CD14-positive monocyte (primary cell): ENCODE data around the gene CPEB3. TPM values are rescaled to one million over a fixed set of nuclear protein-coding genes. Genes with fewer than 3 reads are reported as not detected.

Source experiments
- DNase-seq, 3 donors: peaks; one replicate each; pipeline ENCODE4 v3.0.0-alpha.2; 2011 to 2022
- H2AFZ ChIP-seq: 2 replicates; pipeline ENCODE4 v1.6.0; 2012; ENCODE audit warnings: mild to moderate bottlenecking, low read depth, low read length, inconsistent platforms; ENCODE audit not compliant: insufficient read depth, poor library complexity, severe bottlenecking
- H3K27ac ChIP-seq, 2 donors: 1 replicate in 1 of 2; 2 replicates in 1 of 2; pipeline ENCODE4 v1.5.1; 2012 to 2013; ENCODE audit warnings: low read length in 2 of 2, control low read depth in 1 of 2, inconsistent platforms in 1 of 2, low read depth in 1 of 2, mild to moderate bottlenecking in 1 of 2
- H3K27me3 ChIP-seq, 2 donors: one replicate each; pipeline versions ENCODE4 v1.6.0 to v1.6.1; 2011 to 2013; ENCODE audit warnings: low read length in 2 of 2; ENCODE audit not compliant: control insufficient read depth in 2 of 2, insufficient read depth in 2 of 2
- H3K36me3 ChIP-seq, 2 donors: replicated peaks in 1 of 2; 1 replicate in 1 of 2; 2 replicates in 1 of 2; pipeline versions ENCODE4 v1.5.1 to v1.6.1; 2012 to 2013; ENCODE audit warnings: low read length in 2 of 2, control low read depth in 1 of 2, inconsistent platforms in 1 of 2, mild to moderate bottlenecking in 1 of 2; ENCODE audit not compliant: insufficient read depth in 2 of 2, control insufficient read depth in 1 of 2
- H3K4me1 ChIP-seq, 2 donors: 1 replicate in 1 of 2; 2 replicates in 1 of 2; pipeline versions ENCODE4 v1.5.1 to v1.6.1; 2012 to 2013; ENCODE audit warnings: low read length in 2 of 2, control low read depth in 1 of 2, inconsistent platforms in 1 of 2, mild to moderate bottlenecking in 1 of 2, moderate library complexity in 1 of 2; ENCODE audit not compliant: insufficient read depth in 2 of 2, control insufficient read depth in 1 of 2
- H3K4me2 ChIP-seq: replicated peaks from 2 replicates; pipeline ENCODE3; 2012; ENCODE audit warnings: low read length, moderate library complexity, mild to moderate bottlenecking; ENCODE audit not compliant: poor library complexity, severe bottlenecking; ENCODE audit errors: extremely low read depth
- H3K4me3 ChIP-seq, 3 experiments: fragments of 200-600 bp in 1 of 3; sonication (generic) in 1 of 3; replicated peaks in 1 of 3; 1 replicate in 2 of 3; 2 replicates in 1 of 3; pipeline ENCODE4 v1.5.1; 2011 to 2013; ENCODE audit warnings: low read length in 3 of 3, mild to moderate bottlenecking in 3 of 3, control low read depth in 2 of 3, low read depth in 2 of 3, inconsistent platforms in 1 of 3, moderate library complexity in 1 of 3
- H3K79me2 ChIP-seq: 2 replicates; pipeline ENCODE4 v1.6.0; 2012; ENCODE audit warnings: mild to moderate bottlenecking, control low read depth, inconsistent platforms, low read length, moderate library complexity; ENCODE audit not compliant: insufficient read depth
- H3K9ac ChIP-seq: 2 replicates; pipeline ENCODE4 v1.6.0; 2017; ENCODE audit warnings: low read length, mild to moderate bottlenecking; ENCODE audit not compliant: insufficient read depth, poor library complexity, severe bottlenecking
- H3K9me3 ChIP-seq, 2 donors: replicated peaks in 1 of 2; 1 replicate in 1 of 2; 2 replicates in 1 of 2; pipeline versions ENCODE4 v1.5.1 to v1.6.1; 2012 to 2013; ENCODE audit warnings: low read length in 2 of 2, control low read depth in 1 of 2; ENCODE audit not compliant: control insufficient read depth in 1 of 2, insufficient read depth in 1 of 2
- H4K20me1 ChIP-seq: 2 replicates; pipeline ENCODE4 v1.6.0; 2012; ENCODE audit warnings: mild to moderate bottlenecking, low read length, control low read depth, moderate library complexity; ENCODE audit not compliant: insufficient read depth
- H3K27ac Mint-ChIP-seq, 7 donors: one replicate each; pipeline ENCODE4 v1.8.0; 2020; ENCODE audit warnings: mild to moderate bottlenecking in 7 of 7, mixed read lengths in 7 of 7, moderate library complexity in 6 of 7, inconsistent platforms in 2 of 7
- H3K27me3 Mint-ChIP-seq, 3 donors: one replicate each; pipeline ENCODE4 v1.8.0; 2021 to 2022; ENCODE audit warnings: low read depth in 3 of 3, mild to moderate bottlenecking in 3 of 3, mixed read lengths in 3 of 3, moderate library complexity in 3 of 3, inconsistent platforms in 1 of 3
- H3K36me3 Mint-ChIP-seq, 2 donors: one replicate each; pipeline ENCODE4 v1.8.0; 2020; ENCODE audit warnings: mixed read lengths in 2 of 2, inconsistent platforms in 1 of 2, mild to moderate bottlenecking in 1 of 2
- H3K4me1 Mint-ChIP-seq: one replicate; pipeline ENCODE4 v1.8.0; 2020; ENCODE audit warnings: mild to moderate bottlenecking, mixed read lengths
- H3K4me3 Mint-ChIP-seq, 2 donors: one replicate each; pipeline ENCODE4 v1.8.0; 2020; ENCODE audit warnings: mild to moderate bottlenecking in 2 of 2, mixed read lengths in 2 of 2, moderate library complexity in 1 of 2
- H3K9me3 Mint-ChIP-seq, 7 donors: one replicate each; pipeline ENCODE4 v1.8.0; 2020 to 2022; ENCODE audit warnings: mixed read lengths in 7 of 7, mild to moderate bottlenecking in 6 of 7, moderate library complexity in 6 of 7, inconsistent platforms in 2 of 7
- CTCF ChIP-seq: fragments of 200-600 bp; IDR thresholded peaks from one replicate; pipeline ENCODE4 v1.8.0; 2022; ENCODE audit warnings: antibody characterized with exemption, mild to moderate bottlenecking
- WGBS: methylation state at CpG from one replicate; pipeline ENCODE4 v1.1.5; 2013; ENCODE audit warnings: missing lambda C conversion rate; ENCODE audit not compliant: insufficient coverage; 5-methylcytosine and 5-hydroxymethylcytosine counted together
- intact Hi-C, 2 donors: fragments of 100-400 bp; cut with micrococcal nuclease; formaldehyde crosslinking; loops; one replicate each; pipeline versions ENCODE4 v1.15.0 to v1.15.1; 2023
- polyA plus RNA-seq, 3 donors: library from polyadenylated mRNA; depleted of rRNA in 1 of 3; unstranded in 2 of 3; stranded (reverse) in 1 of 3; fragments of 300-500 nt in 2 of 3; fragments of >200 nt in 1 of 3; fragmentation: Illumina TruSeq in 2 of 3; gene quantifications; 1 replicate in 2 of 3; 2 replicates in 1 of 3; pipeline ENCODE4 v1.2.3, GENCODE V29; 2012 to 2021

The CPEB3 gene
- polyA plus RNA-seq, 3 donors, result 1.8 to 2.9 (median 2.1) TPM

GRCh38 chr10:92068900-92069299 lies 222.0 kb downstream of the CPEB3 start:
- H3K4me3 ChIP-seq, result no peak overlapping the region
- intact Hi-C loops, result no loop called here
- no CpG with 5 or more reads among the region's 1 CpG for WGBS
- no peaks in the 10 kb centered on the region for H3K4me1 ChIP-seq
- Mint-ChIP-seq H3K4me3 (no peak overlapping the region), H3K27ac (no peak overlapping the region), H3K4me1 (no peaks in the 10 kb centered on the region), H3K36me3 (peaks cover 9 to 27% of the 10 kb centered on the region in 2 donors), H3K9me3 (peaks cover 0 to 1% (median 0%) of the 10 kb centered on the region in 7 donors), H3K27me3 (peaks cover 0 to 1% (median 0%) of the 10 kb centered on the region in 3 donors)
- no peak for DNase-seq
- H2AFZ ChIP-seq, result no peak overlapping the region
- no peak overlapping the region for H3K4me2 ChIP-seq
- no peak overlapping the region for H3K27ac ChIP-seq
- no peak for TF ChIP-seq CTCF
- H3K36me3 ChIP-seq, result peaks cover 0 to 20% of the 10 kb centered on the region in 2 donors
- no peaks in the 10 kb centered on the region for H3K9me3 ChIP-seq
- no peaks in the 10 kb centered on the region for H3K27me3 ChIP-seq
- H4K20me1 ChIP-seq, result no peaks in the 10 kb centered on the region
- no peak overlapping the region for H3K9ac ChIP-seq
- H3K79me2 ChIP-seq, result no peaks in the 10 kb centered on the region

GRCh38 chr10:92066386-92066785 lies 224.5 kb downstream of the CPEB3 start:
- H3K4me1 Mint-ChIP-seq, result no peaks in the 10 kb centered on the region
- peaks cover 0 to 18% of the 10 kb centered on the region in 2 donors for H3K36me3 ChIP-seq
- peaks cover 10 to 26% of the 10 kb centered on the region in 2 donors for H3K36me3 Mint-ChIP-seq
- no peaks in the 10 kb centered on the region for H4K20me1 ChIP-seq
- intact Hi-C loops, result no loop called here
- H3K27me3 ChIP-seq, result no peaks in the 10 kb centered on the region
- no peak for TF ChIP-seq CTCF
- no peaks in the 10 kb centered on the region for H3K4me1 ChIP-seq
- no peak for DNase-seq
- peaks cover 0 to 1% (median 0%) of the 10 kb centered on the region in 3 donors for H3K27me3 Mint-ChIP-seq
- no peak overlapping the region for H3K4me3 ChIP-seq
- H3K4me3 Mint-ChIP-seq, result no peak overlapping the region
- no peak overlapping the region for H3K27ac Mint-ChIP-seq
- H3K27ac ChIP-seq, result no peak overlapping the region
- peaks cover 0 to 1% (median 0%) of the 10 kb centered on the region in 7 donors for H3K9me3 Mint-ChIP-seq
- H3K79me2 ChIP-seq, result no peaks in the 10 kb centered on the region
- H3K9ac ChIP-seq, result no peak overlapping the region
- no peak overlapping the region for H3K4me2 ChIP-seq
- H3K9me3 ChIP-seq, result no peaks in the 10 kb centered on the region
- 100% methylated on average over 2 of the region's 4 CpGs for WGBS
- no peak overlapping the region for H2AFZ ChIP-seq
